NCI-H526 treated with DMSO at 0.1 percent for 48 hours (cell line): ENCODE data around the gene SPEF2.
"Not testable (repeated sequence)": the region's sequence is repeated elsewhere in the genome, so short reads cannot be mapped to it uniquely, and the experiment has no call there.

ENCODE experiments used
- DNase-seq: peaks from one replicate; lab custom pipeline; 2025; lab: John Stamatoyannopoulos, UW

Gene SPEF2

GRCh38 chr5:35651002-35651756 is 33.5 kb downstream of the SPEF2 start:
- no peak for DNase-seq

GRCh38 chr5:35656721-35657120 is 39.1 kb downstream of the SPEF2 start:
- DNase-seq: no peak

- no peak for DNase-seq
These were observed 40.2 kb downstream of the SPEF2 start for GRCh38 chr5:35657877-35658276.

GRCh38 chr5:35659556-35659955 is 41.9 kb downstream of the SPEF2 start:
- DNase-seq: no peak

- no peak for DNase-seq
These were observed 42.8 kb downstream of the SPEF2 start for GRCh38 chr5:35660451-35660850.

GRCh38 chr5:35664584-35664983 is 46.9 kb downstream of the SPEF2 start:
- no peak for DNase-seq

- no peak for DNase-seq
These were observed 47.4 kb downstream of the SPEF2 start for GRCh38 chr5:35665096-35665495.

GRCh38 chr5:35668319-35668718 is 50.7 kb downstream of the SPEF2 start:
- no peak for DNase-seq

GRCh38 chr5:35668794-35669193 is 51.1 kb downstream of the SPEF2 start:
- no peak for DNase-seq

GRCh38 chr5:35671541-35672295 is 54.1 kb downstream of the SPEF2 start:
- DNase-seq: no peak

GRCh38 chr5:35672296-35672655 is 54.6 kb downstream of the SPEF2 start:
- DNase-seq: not testable (repeated sequence)

- no peak for DNase-seq
These were observed 55.3 kb downstream of the SPEF2 start for GRCh38 chr5:35672995-35673394.

GRCh38 chr5:35674049-35674448 is 56.4 kb downstream of the SPEF2 start:
- DNase-seq: no peak

GRCh38 chr5:35675392-35675791 is 57.7 kb downstream of the SPEF2 start:
- no peak for DNase-seq

GRCh38 chr5:35677878-35678277 is 60.2 kb downstream of the SPEF2 start:
- no peak for DNase-seq

- DNase-seq: no peak
These were observed 61.0 kb downstream of the SPEF2 start for GRCh38 chr5:35678661-35679060.

- DNase-seq: no peak
These were observed 61.7 kb downstream of the SPEF2 start for GRCh38 chr5:35679357-35679756.

GRCh38 chr5:35681911-35682310 is 64.2 kb downstream of the SPEF2 start:
- no peak for DNase-seq

- no peak for DNase-seq
These were observed 65.8 kb downstream of the SPEF2 start for GRCh38 chr5:35683466-35683865.

GRCh38 chr5:35685161-35685560 is 67.5 kb downstream of the SPEF2 start:
- no peak for DNase-seq

- DNase-seq: no peak
These were observed 70.3 kb downstream of the SPEF2 start for GRCh38 chr5:35687961-35688360.

- DNase-seq: no peak
These were observed 76.8 kb downstream of the SPEF2 start for GRCh38 chr5:35694481-35694880.

- no peak for DNase-seq
These were observed 80.6 kb downstream of the SPEF2 start for GRCh38 chr5:35698047-35698808.
